ENCODE measurements around the gene VEPH1. TPM values are rescaled to one million over a fixed set of nuclear protein-coding genes. Genes with fewer than 3 reads are reported as not detected.

Gene VEPH1
- total RNA-seq, 1 experiment from 2014 or later: 7.7 TPM

DNA sequence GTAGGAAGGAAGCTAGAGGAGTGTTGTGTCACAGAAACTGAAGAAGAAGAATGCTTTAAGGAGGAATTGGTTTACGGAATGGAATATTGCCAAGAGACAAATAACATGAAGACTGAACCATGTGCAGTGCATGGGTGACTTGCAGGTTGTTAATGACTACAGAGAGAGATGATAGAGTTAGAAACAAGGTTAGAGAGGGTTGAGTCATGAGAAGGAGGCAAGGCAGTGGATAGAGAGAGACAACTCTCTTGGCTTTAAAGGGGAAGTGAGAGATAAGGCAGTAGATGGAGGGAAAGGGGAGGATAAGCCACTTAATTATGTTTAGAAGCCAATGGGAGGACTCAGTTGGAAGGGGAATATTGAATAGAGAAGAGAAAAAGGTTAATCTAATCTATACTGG is 224.0 kb downstream of the VEPH1 start:
- H3K79me2 ChIP-seq (ENCODE audit: insufficient read depth, low read length): no peaks in the 10 kb centered on the region
- H2AFZ ChIP-seq (ENCODE audit: low read length): no peak overlapping the region

More for the DNA sequence above, 224.0 kb downstream of the VEPH1 start:
- Histone ChIP-seq H3K79me1 (ENCODE audit: insufficient read depth, low read depth, low read length, poor library complexity, severe bottlenecking) (no peaks in the 10 kb centered on the region), H3K23me2 (ENCODE audit: insufficient read length, low read depth, low read length, poor library complexity, severe bottlenecking) (no peaks in the 10 kb centered on the region), H2BK12ac (ENCODE audit: insufficient read length, low read depth, low read length) (no peak overlapping the region), H2AK5ac (ENCODE audit: insufficient read length, low read length) (no peak overlapping the region), H3K4ac (ENCODE audit: low read depth, low read length) (no peak overlapping the region), H3K14ac (ENCODE audit: insufficient read depth, low read length) (no peak overlapping the region), H3K27me3 (ENCODE audit: insufficient read depth, low read length) (no peaks in the 10 kb centered on the region), H3K9ac (ENCODE audit: extremely low read depth, insufficient read length, low read length) (no peak overlapping the region), H3K27ac (ENCODE audit: insufficient read length, low read depth, low read length) (no peak overlapping the region), H4K91ac (ENCODE audit: insufficient read length, low read depth, low read length) (no peak overlapping the region), H3K56ac (ENCODE audit: insufficient read length, low read depth, low read length) (no peak overlapping the region), H3K9me3 (ENCODE audit: control insufficient read depth, low read depth, low read length) (no peaks in the 10 kb centered on the region), H3K23ac (ENCODE audit: insufficient read length, low read depth, low read length) (no peak overlapping the region), H4K20me1 (ENCODE audit: control insufficient read depth, insufficient read depth, insufficient read length) (no peaks in the 10 kb centered on the region), H3K4me1 (ENCODE audit: insufficient read depth, low read length) (peaks cover 8% of the 10 kb centered on the region; the same call in 1 of the 2 replicates), H2BK5ac (ENCODE audit: insufficient read length, low read length) (no peak overlapping the region), H3K4me2 (ENCODE audit: insufficient read depth, insufficient read length, low read length) (no peak overlapping the region), H4K8ac (replicated peaks; ENCODE audit: insufficient read length, low read depth, low read length) (no peak overlapping the region), H2BK20ac (ENCODE audit: low read depth, low read length, poor library complexity, severe bottlenecking) (no peak overlapping the region), H4K5ac (ENCODE audit: insufficient read length, low read depth, low read length) (no peak overlapping the region), H2BK120ac (ENCODE audit: low read depth, low read length, poor library complexity, severe bottlenecking) (no peak overlapping the region), H2BK15ac (ENCODE audit: low read depth, low read length) (no peak overlapping the region), H3K18ac (ENCODE audit: insufficient read length, low read depth, low read length) (no peak overlapping the region), H3T11ph (ENCODE audit: low read length) (no peak overlapping the region)
- TF ChIP-seq, protein P1, sequence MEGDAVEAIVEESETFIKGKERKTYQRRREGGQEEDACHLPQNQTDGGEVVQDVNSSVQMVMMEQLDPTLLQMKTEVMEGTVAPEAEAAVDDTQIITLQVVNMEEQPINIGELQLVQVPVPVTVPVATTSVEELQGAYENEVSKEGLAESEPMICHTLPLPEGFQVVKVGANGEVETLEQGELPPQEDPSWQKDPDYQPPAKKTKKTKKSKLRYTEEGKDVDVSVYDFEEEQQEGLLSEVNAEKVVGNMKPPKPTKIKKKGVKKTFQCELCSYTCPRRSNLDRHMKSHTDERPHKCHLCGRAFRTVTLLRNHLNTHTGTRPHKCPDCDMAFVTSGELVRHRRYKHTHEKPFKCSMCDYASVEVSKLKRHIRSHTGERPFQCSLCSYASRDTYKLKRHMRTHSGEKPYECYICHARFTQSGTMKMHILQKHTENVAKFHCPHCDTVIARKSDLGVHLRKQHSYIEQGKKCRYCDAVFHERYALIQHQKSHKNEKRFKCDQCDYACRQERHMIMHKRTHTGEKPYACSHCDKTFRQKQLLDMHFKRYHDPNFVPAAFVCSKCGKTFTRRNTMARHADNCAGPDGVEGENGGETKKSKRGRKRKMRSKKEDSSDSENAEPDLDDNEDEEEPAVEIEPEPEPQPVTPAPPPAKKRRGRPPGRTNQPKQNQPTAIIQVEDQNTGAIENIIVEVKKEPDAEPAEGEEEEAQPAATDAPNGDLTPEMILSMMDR (conservative IDR thresholded peaks at IDR 0.05): no peak
- H3K36me3 Mint-ChIP-seq (ENCODE audit: insufficient read depth in 1 of 3, low read depth in 3 of 3): no peaks in the 10 kb centered on the region
- no peak overlapping the region for H3K27ac Mint-ChIP-seq
- no peaks in the 10 kb centered on the region for H3K27me3 Mint-ChIP-seq (ENCODE audit: low read depth)
- no CpG with 5 or more reads among the region's 1 CpG for WGBS (ENCODE audit: extremely low coverage, insufficient read length, low lambda C conversion rate)
- DNase-seq: no peak
- no peak overlapping the region for H3K4me3 Mint-ChIP-seq
- H3K9me3 Mint-ChIP-seq: no peaks in the 10 kb centered on the region
- peaks cover 17 to 19% of the 10 kb centered on the region in 2 experiments for H3K4me1 Mint-ChIP-seq
